Liver (tissue), 3 donors: ENCODE measurements around the gene FSCN2.

Source experiments
- EGR1 ChIP-seq, 2 donors: IDR thresholded peaks; 2 replicates each; pipeline ENCODE4 v1.6.1; 2016 to 2018; ENCODE audit warnings: antibody characterized with exemption in 2 of 2, low read depth in 2 of 2
- RXRA ChIP-seq, 2 donors: IDR thresholded peaks; 2 replicates each; pipeline ENCODE4 v1.6.1; 2017 to 2018; ENCODE audit warnings: antibody characterized with exemption in 2 of 2, mild to moderate bottlenecking in 1 of 2
- YY1 ChIP-seq: IDR thresholded peaks from 2 replicates; pipeline ENCODE4 v1.6.1; 2016; ENCODE audit warnings: antibody characterized with exemption, mild to moderate bottlenecking
- TF ChIP-seq, protein P1 (sequence below): fragments of 150-350 bp; IDR thresholded peaks from 2 replicates; pipeline ENCODE4 v1.5.1; 2017; ENCODE audit warnings: improper control_type of control experiment, low read depth, low read length; ENCODE audit not compliant: missing input control
- donor health status: healthy.
- donor health status: healthy.

DNA sequence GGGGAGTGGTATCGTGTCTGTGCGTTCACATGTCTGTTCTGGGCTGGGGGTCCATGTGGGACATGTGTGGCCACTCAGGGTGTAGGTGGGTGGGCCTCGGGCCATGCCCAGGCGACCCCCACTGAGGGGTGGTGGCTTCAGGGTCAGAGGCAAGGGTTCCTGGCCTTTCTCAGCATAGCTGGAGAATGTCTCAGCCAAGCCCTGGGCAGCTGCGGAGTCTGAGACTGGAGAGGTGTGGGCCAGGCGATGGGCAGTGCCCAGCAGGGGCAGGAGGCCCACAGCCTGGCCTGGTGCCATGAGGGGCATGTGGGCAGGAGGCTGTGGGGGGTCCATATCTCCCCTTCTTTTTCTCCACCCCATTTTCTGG, 1.2 kb downstream of the FSCN2 start:
- TF ChIP-seq, protein P1, sequence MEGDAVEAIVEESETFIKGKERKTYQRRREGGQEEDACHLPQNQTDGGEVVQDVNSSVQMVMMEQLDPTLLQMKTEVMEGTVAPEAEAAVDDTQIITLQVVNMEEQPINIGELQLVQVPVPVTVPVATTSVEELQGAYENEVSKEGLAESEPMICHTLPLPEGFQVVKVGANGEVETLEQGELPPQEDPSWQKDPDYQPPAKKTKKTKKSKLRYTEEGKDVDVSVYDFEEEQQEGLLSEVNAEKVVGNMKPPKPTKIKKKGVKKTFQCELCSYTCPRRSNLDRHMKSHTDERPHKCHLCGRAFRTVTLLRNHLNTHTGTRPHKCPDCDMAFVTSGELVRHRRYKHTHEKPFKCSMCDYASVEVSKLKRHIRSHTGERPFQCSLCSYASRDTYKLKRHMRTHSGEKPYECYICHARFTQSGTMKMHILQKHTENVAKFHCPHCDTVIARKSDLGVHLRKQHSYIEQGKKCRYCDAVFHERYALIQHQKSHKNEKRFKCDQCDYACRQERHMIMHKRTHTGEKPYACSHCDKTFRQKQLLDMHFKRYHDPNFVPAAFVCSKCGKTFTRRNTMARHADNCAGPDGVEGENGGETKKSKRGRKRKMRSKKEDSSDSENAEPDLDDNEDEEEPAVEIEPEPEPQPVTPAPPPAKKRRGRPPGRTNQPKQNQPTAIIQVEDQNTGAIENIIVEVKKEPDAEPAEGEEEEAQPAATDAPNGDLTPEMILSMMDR = no peak
- no peak for TF ChIP-seq EGR1 (IDR thresholded peaks at IDR 0.05; ENCODE audit: low read depth in 2 of 2)
- no peak for TF ChIP-seq RXRA (IDR thresholded peaks at IDR 0.05)
- no peak for TF ChIP-seq YY1
